Left hindlimb (tissue), 1 donor: Measurements from ENCODE around the gene GALM.
"Not testable (repeated sequence)": the region's sequence is repeated elsewhere in the genome, so short reads cannot be mapped to it uniquely, and the experiment has no call there.

Source experiments
- DNase-seq: peaks from one replicate; pipeline ENCODE4 v3.0.0-alpha.2; 2018

Gene GALM

GRCh38 chr2:38682620-38683019, 16.7 kb downstream of the GALM start:
- not testable (repeated sequence) for DNase-seq

GRCh38 chr2:38683766-38684165, 17.9 kb downstream of the GALM start:
- DNase-seq, result no peak

- no peak for DNase-seq
Measured at GRCh38 chr2:38685116-38685735, 19.3 kb downstream of the GALM start.

- DNase-seq, result no peak
Measured at GRCh38 chr2:38690499-38691420, 24.8 kb downstream of the GALM start.

- no peak for DNase-seq
Measured at GRCh38 chr2:38691994-38692393, 26.1 kb downstream of the GALM start.

- DNase-seq, result no peak
Measured at GRCh38 chr2:38692636-38693318, 26.9 kb downstream of the GALM start.

DNA sequence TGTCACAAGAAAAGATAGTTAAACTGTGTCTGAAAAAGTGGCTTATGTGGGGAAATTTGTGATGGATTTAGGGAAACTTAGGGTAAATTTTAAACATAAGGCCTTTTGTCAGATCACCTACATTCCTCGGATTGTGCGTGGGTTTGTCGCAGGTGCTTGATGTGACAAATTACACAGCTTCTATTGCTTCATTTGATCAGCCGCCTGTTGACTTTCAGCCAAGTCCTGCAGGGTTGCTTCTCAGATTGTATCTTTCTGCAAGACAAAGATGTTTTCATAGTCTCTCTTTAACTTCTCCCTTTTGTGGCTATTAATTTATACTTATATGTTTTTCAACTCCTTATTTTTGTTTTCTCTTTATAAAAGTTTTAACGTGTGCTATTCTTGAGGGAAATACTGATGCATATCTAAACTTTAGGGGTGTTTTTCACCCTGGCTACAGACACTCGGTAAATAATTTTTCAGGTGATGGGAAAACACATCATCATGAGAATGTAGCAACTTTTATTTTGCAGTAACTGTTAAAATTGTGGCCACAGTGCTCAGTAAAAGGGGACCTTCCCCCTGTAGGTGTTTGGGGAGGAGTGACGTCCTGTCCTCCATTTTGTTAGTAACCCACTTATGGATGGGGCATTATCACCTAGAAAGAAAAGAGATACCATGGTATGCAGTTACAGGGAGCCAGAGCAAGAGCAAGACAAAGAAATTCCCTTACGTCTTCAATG, 31.4 kb downstream of the GALM start:
- no peak for DNase-seq

GRCh38 chr2:38698467-38699003, 32.6 kb downstream of the GALM start:
- DNase-seq, result no peak

DNA sequence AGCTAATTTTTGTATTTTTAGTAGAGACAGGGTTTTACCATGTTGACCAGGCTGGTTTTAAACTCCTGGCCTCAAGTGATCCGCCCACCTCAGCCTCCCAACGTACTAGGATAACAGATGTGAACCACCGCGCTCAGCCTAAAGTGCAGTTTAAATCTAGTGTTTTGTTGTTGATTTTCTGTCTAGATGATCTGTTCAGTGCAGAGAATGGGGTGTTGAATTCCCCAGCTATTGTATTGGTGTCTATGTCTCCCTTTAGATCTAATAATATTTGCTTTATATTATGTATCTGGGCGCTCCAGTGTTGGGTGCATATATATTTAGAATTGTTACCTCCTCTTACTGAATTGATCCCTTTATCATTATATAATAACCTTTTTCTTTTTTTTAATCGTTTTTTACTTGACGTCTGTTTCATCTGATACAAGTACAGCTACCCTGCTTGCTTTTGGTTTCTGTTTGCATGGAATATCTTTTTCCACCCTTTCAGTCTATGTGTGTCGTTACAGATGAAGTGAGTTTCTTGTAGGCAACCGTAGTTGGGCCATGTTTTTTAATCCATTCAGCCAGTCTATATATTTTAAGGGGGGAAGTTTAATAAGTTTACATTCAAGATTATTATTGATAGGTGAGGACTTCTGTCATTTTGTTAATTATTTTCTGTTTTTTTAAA, 34.3 kb downstream of the GALM start:
- no peak for DNase-seq

DNA sequence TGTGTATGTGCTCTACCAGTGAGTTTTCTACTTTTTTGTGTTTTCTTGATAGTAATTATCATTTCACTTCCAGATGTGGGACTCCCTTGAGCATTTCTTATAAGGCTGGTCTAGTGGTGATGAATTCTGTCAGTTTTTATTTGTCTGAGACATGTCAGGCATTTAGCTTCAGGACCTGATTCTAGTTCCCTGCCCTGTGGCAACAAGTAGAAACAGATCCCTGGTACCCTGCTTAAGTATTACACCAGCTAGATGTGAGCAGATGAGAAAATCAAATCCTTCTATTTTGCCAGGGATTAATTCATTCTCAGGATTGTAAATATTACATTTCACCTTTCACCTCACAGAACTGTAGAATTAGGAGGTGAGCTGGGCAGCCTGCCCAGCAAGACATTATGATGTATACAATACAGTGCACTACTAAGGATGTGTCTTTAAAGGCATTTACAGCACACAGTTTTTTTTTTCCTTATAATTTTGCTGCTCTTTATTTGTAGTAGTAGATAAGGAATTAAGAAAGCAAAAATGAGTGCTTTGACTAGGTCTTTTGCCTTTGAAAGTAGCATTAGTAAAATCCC, 35.1 kb downstream of the GALM start:
- DNase-seq, result no peak

DNA sequence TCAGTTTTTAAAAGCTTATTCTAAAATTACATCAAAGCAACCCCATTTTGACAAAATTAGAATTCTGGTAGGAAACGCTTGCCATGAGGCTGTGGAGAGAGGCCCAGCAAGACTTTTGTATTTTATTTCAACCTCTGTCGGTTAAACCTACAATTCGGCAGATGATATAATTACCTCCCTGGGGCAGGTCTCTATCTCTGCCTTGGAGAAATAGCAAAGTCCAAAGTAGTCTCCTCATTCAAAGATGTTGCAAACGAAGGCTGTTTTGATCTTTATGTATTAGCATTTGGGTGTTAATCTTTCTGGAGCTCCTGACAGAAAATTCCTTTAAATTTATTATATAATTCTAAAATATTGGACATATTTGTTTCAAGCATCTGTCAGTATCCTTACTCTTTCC, 35.6 kb downstream of the GALM start:
- no peak for DNase-seq

GRCh38 chr2:38702413-38702812, 36.5 kb downstream of the GALM start:
- no peak for DNase-seq

DNA sequence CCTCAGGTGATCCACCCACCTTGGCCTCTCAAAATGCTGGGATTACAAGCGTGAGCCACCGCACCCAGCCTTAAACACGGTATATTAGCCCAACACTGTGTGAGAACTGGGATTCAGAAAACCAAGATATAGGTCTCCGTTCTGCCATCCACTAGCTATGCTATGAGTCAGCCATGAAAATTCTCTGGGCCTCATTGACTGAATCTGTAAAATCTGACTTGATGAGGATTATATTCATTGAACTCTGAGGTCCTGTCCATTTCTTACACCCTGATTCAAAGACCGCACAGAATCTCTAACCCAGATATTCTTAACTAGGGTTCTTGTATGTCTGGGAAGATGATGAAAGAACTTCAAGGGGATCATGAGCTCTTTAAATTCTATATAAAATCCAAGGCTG, 37.4 kb downstream of the GALM start:
- not testable (repeated sequence) for DNase-seq

- no peak for DNase-seq
Measured at GRCh38 chr2:38704664-38705063, 38.8 kb downstream of the GALM start.

DNA sequence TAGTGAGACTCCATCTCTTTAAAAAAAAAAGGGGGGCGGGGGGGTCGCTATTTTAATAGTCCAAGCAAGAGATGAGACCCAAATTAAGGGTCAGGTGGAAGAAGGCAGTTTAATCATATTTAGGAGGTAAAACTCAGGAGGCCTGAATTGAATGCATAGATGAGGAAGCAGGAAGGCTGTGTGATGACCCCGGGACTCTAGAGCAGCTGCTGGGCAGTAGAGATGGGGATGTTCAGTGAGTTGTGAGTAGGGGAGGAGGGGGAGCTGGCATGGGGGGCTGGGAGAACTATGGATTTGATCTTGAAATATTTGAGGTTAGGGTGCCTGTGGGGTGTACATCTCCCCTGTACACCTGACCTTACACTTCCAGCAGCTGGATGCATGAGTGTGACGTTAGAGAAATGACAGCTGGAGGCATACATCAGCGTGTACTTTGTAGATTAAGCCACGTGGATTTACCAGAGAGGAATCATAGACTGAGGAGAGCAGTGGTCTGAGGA, 41.0 kb downstream of the GALM start:
- DNase-seq, result no peak

GRCh38 chr2:38708491-38708890, 42.6 kb downstream of the GALM start:
- not testable (repeated sequence) for DNase-seq

DNA sequence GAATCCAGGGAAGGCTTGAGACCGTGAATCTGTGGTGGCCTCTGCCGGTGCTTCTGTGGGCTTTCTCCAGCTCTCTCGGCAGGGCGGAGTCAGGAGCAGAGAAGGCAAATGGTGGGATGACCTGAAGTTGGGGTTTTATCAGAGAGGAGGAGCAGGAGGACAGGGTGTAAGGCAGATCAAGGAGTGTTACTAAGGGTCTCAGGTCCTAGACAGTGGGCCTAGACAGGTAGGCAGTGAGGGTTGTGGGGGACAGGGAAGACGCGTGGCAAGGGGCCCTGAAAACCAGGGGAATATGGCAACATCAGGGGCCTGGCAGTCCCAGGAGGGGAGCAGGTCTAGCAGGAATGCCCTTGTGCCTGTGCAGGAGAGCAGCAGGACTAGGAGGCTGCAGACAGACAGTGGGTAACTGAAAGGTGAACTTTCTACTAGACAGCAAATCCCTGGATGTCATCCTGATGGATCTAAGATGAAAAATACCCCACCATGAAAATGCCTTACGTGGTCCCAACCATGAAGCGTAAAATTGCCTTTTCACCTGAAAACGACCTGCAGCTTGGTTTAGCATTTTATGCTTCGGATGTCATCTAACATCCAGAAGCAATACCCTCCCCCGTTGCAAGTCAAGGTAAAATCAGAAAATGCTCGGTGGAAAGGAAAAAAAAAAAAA, 43.1 kb downstream of the GALM start:
- DNase-seq, result no peak

DNA sequence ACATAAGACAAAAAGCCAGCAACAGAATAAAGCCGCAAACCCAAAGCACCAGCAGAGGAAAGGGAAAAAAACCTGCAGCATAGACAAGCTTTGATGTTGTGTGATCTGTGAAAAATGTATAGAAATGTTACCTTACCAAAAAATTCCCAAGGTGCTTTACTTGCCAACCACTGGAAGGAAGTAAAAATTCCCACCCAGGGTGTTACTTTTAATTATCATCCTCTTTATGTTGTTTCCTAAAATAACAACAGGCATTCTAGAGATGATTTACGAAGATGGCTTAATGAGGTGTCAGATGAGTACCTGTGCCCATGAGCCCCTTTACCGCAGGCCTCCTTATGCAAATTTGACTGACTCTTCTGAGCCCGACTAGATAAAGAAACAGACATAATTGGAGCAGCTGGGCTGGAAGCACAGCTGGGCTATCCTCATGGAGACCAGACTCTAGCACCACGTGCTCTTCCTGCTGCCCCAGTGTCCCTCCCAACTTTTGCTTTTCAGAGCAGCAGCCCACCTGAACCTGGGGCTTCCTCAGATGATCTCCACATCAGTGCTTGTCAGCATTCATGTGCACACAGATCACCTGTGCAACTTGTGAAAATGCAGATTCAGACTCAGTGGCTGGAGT, 43.8 kb downstream of the GALM start:
- DNase-seq, result no peak

GRCh38 chr2:38711558-38711957, 45.6 kb downstream of the GALM start:
- no peak for DNase-seq

DNA sequence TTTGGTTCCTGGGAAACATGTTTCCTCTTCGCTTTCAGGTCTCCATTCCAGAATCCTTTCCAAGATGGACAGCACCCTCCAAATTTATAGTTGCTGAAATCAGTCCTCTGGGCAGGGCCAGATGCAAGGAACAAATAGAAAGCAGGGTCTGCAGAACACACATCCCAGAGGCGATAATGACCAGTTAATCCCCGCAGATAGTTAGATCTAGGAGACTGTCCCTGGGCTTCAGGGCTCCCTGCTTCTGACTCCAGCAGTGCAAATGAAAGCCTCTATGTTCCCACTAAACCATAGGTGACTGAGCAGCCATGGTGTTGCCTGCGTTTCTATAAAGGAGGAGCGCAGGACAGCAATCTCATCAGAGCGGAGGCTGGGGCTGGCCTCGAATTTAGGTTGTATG, 46.5 kb downstream of the GALM start:
- DNase-seq, result no peak

DNA sequence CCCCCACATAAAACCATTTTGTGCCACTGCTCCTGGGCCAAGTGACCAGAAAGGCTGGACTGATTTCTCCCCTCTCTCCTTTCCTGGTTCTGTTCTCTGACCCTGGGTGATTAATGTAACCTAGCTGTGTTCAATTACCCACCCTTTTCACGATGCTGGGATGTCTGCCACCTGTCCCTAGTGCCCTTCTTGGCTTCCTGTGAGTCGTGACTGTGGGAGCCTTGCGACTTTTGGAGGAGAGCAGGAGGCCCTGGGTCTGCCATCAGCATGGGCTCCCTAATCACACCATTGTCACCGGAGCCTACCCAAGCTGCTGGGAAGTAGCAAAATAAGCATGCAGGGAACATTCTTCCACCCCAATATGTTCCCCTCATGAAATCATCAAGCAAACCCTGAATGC, 47.0 kb downstream of the GALM start:
- no peak for DNase-seq
